ENCODE results near the gene MICOS13. TPM values are rescaled to one million over a fixed set of nuclear protein-coding genes. Genes with fewer than 3 reads are reported as not detected.

Gene MICOS13
- total and polyA plus RNA-seq, 10 of the 15 experiments (the other 5 are each of a cell fraction or from before 2014, with no cell fraction given), result 9.4 to 211 (median 51.3) TPM

- TF ChIP-seq E2F8 (IDR thresholded peaks at IDR 0.05; ENCODE audit: low read depth, partially characterized antibody) (no peak), GATAD2B (conservative IDR thresholded peaks at IDR 0.05; ENCODE audit: low read depth) (0 out of 2 replicates have a peak, but pooled peaks have one; percentile 23), WRNIP1 (IDR thresholded peaks at IDR 0.05; ENCODE audit: borderline replicate concordance, low read depth, low read length) (no peak), TCF12 (IDR thresholded peaks at IDR 0.05; ENCODE audit: low read depth, low read length) (no peak), CBX5 (IDR thresholded peaks at IDR 0.05; ENCODE audit: low read depth) (no peak), ZNF687 (IDR thresholded peaks at IDR 0.05) (no peak), RAD21 (IDR thresholded peaks at IDR 0.05; ENCODE audit: insufficient read depth, low read depth, low read length) (no peak), ZZZ3 (IDR thresholded peaks at IDR 0.05; ENCODE audit: control insufficient read depth, insufficient read length, low read depth) (no peak), HCFC1 (IDR thresholded peaks at IDR 0.05; ENCODE audit: low read length) (no peak), E2F4 (IDR thresholded peaks at IDR 0.05; ENCODE audit: low read depth, low read length) (no peak), TCF3 (IDR thresholded peaks at IDR 0.05; ENCODE audit: borderline replicate concordance, insufficient read depth, low read depth, low read length) (no peak), NR2F1 (conservative IDR thresholded peaks at IDR 0.05) (no peak), BCLAF1 (IDR thresholded peaks at IDR 0.05) (no peak), SREBF2 (IDR thresholded peaks at IDR 0.05; ENCODE audit: low read length) (no peak), SMARCA5 (IDR thresholded peaks at IDR 0.05) (0 out of 2 replicates have a peak, but pooled peaks have one; percentile 21), NR2C2 (IDR thresholded peaks at IDR 0.05; ENCODE audit: borderline replicate concordance, control insufficient read depth, insufficient read length, low read depth) (no peak), ZBTB33 (IDR thresholded peaks at IDR 0.05) (no peak)
These were observed 39.1 kb upstream of the MICOS13 start (continued) for GRCh38 chr19:5719274-5719960.

All from GM12878 (cell line).